ENCODE data around the gene FGD2.
"Not testable (repeated sequence)": the region's sequence is repeated elsewhere in the genome, so short reads cannot be mapped to it uniquely, and the experiment has no call there.

FGD2 gene

DNA sequence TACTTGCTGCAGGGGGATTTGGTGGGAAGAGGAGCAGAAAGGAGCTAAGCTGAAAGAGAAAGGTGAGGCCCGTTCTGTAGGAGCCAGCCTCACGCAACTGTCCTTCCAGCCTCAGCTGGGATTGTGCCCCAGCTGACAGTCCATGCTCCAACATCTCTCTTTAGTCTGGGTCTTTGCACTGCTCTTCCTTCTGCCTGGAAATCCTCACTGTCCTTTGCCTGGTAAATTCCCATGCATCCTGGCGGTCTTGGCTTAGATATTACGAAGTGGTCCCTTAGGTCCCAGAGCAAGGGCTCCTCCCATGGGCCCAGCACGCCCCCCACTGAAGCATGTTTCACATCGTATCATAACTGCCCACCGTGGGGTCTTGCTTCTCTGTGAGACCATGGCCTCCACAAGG is 52.2 kb downstream of the FGD2 start:
- DNase-seq (ENCODE audit: low read depth, low spot score) = no peak

DNA sequence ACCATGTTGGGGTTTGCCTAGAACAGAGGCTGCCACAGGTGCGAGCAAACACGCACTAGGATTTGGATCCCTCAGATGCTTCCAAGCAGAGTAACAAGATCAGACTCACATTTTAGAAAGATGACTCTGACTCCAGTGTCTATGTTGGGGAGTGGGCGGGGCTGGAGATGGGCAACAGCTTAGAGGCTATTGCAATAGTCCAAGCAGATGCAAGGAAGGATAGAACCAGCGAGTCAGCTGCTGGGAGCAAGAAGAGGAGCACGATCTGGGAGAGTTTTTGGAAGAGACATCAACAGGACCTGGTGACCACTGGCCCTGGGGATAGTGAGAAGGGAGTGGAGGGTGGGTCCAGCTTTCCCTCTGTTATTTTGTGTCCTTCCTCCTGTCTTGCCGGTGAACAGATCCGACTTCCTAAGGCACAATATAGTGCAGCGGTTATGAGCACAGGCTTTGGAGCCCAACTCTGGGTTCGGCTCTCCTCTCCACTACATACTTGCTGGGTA is 52.7 kb downstream of the FGD2 start:
- no peak for DNase-seq (ENCODE audit: low read depth, low spot score)

DNA sequence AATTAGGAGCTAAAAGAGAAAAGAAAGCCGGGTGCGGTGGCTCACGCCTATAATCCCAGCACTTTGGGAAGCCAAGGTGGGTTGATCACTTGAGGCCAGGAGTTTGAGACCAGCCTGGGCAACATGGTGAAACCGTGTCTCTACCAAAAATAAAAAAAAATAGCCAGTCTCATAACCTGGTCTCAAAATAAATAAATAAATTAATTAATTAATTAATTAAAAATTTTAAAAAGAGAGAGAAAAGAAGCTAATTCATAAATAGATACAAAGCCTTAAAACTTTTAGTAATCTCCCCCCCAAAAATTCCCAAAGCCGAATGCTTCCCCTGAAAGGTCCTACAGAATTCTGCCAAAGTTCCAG is 53.5 kb downstream of the FGD2 start:
- DNase-seq (ENCODE audit: low read depth, low spot score) = not testable (repeated sequence)

DNA sequence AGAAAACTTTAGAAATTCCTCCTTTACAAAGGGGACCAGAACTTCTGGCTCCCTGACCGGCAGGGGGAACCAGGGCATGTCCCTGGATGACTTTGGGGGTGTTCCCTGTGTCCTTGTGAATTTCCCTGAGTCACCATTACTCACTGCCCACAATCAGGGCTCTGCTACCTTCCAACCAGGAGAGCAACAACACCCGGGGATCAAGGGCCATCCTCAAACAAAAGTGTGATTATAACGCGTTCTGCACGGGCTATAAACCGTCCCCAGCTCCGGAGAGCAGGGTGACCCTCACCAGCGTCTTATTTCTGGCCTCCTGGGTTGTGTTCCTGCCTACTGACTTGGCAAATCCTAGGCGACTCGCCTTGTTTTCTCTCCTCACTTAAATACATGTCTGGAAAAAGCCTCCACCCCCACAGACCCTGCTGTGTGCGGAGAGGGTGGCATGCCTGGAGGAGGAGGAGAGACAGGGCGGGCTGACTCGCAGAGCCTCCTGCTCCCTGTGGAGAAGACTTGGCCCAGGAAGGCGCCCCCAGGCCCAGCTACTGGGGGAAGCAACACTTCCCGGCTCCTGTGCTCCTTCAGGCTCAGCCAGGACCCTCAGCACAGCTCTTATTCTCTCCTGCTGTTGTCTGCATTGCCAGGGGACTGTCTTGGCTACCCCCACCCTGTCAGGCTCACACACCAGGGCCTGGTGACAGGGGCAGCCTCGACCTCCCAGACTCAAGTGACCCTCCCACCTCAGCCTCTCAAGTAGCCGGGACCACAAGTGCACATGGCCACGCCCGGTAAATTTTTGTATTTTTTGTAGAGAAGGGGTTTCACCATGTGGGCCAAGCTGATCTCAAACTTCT is 54.1 kb downstream of the FGD2 start:
- DNase-seq (ENCODE audit: low read depth, low spot score) = peak; percentile 63

DNA sequence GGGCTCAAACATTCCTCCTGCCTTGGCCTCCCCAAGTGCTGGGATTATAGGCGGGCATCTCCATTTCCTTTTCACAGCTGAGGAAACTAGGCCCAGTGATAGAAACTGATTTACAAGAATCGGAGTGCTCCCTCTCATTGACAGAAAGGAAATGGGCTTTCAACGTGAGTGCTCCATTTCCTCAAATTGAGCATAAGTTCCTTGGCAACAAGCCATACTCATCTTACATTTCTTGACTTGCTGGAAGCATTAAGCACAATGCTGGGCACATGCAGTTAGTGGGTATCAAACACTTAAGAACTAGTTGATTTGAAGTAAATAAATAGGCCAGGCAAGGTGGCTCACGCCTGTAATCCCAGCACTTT is 54.7 kb downstream of the FGD2 start:
- no peak for DNase-seq (ENCODE audit: low read depth, low spot score)

DNA sequence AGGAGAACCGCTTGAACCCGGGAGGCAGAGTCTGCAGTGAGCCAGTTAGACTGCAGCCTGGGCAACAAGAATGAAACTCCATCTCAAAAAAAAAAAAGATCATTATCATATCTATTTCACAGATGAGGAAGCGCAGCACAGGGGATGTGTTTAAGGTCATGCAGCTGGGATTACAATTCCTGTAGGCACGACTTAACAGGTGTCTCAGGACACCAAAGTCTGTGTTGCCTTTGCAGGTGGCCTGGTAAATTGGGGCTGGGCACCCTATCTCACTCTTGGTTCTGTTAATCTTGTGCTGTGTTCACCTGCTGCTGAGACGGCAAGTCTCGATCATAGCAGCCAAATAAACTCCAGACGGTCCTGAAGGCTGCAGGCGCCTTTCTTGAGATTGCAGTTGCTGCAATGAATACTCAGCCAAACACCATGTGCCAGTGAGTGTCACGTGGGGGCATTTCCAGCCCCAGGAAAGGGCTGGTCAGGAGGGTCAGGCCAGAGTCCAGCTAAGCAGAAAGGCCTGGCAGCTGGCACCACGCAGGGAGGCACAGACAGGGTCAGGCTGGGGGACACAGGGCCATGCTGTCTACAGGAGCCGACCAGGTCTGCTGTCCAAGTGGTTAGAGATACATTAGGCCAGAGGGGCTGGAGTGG is 55.8 kb downstream of the FGD2 start:
- no peak for DNase-seq (ENCODE audit: low read depth, low spot score)

DNA sequence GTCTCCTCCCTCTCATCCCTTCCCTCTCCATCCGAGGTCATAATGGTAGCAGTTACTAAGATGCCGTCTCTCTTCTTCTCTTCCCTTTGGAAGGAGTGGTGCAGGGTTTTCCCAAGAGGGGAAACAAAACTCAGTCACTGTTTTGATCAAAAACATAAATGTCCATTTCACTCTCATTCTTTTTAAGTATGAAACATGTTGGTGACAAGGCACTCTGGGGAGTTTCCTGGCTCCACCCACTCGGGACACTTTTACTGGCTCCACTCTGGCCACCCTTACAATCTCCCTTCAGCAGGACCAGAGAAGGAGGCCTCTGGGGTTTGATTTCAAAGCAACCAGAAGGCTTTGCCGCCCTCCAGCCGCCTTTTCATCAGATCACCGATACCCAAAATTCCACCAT is 57.0 kb downstream of the FGD2 start:
- DNase-seq (ENCODE audit: low read depth, low spot score) = no peak

DNA sequence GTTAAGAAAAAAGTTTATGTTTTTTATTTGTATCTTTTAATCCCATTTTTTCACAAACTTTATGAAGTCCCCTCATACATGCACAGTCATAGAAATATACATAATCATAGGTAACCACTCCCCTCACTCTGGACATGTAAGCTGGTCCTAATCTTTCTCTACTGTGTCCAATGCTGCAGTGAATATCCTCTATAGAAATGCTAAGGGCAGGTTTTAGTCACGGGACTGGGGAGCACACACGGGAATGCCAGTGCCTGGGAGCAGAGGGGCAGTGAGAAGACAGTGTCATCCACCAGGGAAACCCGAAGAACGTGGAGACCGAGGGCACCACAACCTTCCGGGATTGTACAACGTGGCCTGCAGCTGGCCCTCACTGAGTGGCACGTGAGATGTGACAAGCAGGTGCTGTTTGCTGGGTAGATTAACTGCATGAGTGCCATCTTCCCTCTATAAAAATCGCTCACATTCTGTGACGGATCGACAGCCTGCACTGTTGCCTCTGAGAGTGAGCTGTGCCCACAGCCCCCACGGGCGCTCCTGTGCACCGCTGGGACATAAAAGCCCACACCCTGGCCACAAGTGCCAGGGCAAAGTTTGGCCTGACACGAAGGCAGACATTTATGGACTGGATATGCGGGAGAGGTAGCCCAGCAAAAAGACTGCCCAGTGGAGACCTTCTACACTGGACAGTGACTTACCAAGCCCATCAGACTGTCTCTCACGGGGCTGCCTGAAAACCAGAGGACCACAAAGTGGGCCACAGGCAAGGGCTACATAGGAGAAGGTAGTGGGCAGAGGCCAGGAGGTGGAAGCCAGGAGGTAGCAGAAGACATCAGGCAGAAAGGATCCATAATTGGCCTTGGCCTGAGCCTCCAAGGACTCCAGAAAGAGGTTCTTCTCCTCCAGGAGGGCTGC is 63.2 kb downstream of the FGD2 start:
- no peak for DNase-seq (ENCODE audit: low read depth, low spot score)

DNA sequence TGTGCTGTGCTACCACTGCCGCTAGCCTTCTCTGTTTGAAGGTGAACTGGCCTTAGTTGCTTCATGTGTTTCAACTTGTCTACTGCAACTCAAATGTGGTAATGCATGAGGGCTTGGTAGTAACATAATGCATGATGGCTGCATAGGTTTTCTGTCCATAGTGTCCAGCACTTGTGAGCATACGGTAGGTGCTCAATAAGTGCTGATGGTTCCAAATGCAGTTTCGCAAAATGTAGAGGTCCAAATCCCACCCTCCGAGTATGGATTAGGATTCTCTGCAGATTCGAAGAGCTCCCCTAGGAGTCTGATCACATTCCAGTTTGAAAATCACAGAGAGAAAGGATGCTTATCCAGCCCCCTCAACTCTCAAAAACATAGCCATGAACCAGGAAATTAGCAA is 64.2 kb downstream of the FGD2 start:
- no peak for DNase-seq (ENCODE audit: low read depth, low spot score)

DNA sequence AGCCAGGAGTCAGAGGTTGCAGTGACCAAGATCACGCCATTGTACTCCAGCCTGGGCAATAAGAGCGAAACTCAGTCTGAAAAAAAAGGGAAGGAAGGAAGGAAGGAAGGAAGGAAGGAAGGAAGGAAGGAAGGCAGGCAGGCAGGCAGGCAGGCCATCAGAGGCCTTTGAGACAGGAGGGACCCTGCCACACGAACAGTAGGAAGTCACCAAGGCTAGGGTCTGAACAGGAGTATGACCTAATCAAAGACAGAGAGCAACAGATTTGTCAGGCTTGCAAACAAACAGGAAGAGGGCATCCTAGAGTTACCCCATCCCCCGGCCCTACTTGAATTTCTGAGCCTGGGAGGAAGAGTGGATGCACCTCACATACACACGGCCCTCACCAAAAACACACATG is 67.1 kb downstream of the FGD2 start:
- DNase-seq (ENCODE audit: low read depth, low spot score) = no peak

DNA sequence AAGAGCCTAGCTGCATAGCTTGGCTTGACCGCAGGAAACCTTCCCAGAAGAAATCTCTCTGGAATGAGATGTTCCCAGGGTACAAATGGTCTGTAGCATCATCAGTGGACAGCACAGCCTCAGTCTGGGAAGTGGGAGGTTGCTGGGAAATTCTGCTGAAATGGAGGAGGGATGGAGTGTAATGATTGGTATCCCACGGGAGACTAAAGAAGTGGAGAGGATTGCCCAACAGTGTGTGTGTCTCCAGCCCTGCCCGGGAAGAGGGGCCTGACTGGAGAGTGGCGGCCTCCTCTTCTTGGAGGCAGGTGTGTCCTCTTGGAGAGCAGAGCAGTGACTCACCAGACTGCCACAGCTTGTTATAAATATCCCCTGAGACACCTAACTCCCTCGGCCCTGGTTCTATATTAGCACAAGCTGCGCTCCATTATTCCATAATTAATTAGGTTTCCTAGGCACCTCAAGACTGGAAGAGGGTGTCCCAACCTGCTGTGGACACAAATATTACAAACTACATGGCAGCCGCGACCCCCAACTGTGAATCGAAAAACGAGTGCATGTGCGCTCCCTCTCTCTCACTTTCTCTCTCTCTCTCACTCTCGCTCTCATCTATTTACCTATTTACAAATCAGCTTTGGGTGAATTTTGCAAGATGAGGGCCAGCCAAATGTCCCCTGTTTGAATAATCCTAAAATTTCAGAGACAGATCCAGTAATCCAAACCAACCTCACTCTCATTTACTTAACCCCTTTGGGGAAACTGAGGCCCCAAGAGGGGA is 68.8 kb downstream of the FGD2 start:
- no peak for DNase-seq (ENCODE audit: low read depth, low spot score)

DNA sequence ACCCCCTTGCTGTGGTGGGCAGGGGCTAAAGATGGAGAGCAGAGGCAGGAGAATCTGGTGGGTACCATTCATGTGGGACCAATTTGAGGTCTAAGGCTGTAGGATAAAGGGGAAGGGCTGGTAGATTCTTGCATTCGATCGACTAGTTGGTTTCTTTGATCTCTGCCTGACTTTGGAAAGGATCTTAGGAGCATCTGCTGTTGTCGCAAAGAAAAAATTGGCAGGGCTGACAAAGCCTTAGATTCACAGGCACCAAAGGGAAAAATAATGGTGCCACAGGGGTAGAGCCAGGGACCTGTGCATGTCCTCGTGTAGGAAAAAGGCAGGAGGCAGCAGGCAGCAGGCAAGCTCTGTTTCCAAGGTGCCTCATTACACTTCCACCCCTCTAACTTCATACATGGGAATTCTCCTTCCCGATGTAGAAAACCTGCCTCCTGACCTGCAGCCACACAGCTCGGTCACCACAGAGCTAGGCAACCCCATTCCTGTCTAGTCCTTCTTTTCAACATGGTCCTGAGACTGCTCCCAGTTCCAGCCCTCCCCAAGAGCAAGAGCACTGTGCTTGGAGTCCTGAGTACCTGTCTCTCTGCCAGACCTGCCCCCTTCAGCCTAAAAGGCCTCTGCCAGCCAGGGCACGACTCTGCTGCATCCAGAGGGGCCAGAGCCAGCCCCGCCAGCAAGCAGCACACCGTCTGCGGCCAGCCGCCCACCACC is 71.9 kb downstream of the FGD2 start:
- DNase-seq (ENCODE audit: low read depth, low spot score) = no peak

DNA sequence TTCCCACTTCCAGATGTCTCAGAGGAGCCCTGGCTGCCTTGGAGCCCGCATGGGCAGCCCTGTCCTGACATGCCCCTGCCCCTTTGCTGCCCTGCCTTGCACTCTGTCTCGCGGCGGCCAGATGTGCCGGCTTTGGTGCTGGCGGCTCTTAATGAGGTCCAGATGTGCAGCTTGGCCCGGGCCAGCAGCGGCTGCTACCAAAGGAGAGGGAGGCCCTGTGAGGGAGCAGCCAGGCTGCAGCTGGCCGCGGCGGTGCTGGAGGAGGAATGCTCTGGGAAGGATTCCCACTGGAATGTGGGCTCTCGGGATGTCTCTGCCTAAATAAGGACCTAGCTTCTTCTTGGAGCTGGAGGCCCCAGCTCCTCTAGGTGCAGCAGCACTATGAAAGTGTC is 72.4 kb downstream of the FGD2 start:
- DNase-seq (ENCODE audit: low read depth, low spot score) = peak; percentile 78

All from brain pericyte (primary cell).